ENCODE measurements around the gene CCP110. TPM values are rescaled to one million over a fixed set of nuclear protein-coding genes. Genes with fewer than 3 reads are reported as not detected.

The CCP110 gene
- total and polyA plus RNA-seq, 2 of the 13 experiments (the other 11 are each of a cell fraction or from before 2014, with no cell fraction given): 10.0 to 11.1 TPM

DNA sequence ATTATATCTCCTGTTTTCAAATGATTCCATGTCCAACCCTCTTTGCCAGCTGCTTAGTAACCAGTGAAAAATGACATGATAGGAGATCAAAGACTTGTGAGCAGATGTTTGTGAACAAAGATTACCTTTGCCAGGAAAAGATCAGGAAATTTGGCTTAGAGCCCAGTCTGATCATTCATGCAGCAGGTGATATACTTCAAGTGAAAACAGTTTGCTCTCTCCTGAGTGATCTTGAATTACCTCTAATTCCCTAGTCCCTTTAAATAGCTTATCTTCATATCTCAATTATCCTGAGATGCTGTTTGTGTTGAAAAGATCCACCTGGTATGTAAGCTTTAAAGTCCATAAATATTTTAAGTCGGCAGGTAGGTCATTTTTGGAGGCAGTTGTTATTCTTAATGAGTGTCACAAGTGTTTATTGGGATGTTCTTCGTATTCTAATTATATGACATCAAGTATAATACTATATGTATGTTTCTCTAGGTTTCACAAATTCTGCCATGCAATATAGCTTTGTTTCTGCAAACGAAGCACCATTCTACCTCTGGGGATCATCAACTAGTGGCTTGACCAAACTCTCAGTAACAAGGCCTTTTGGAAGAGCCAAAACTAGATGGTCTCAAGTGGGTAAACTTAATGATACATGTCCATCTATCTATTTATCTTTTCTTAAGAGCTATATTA, 18.5 kb downstream of the CCP110 start (continued):
- peak; percentile 60; the same call in 1 of the 2 replicates for TF ChIP-seq TP53 (CRISPR knock-in tag; conservative IDR thresholded peaks at IDR 0.05)
- peak; percentile 84; the same call in 1 of the 2 replicates for TF ChIP-seq ZKSCAN8 (CRISPR knock-in tag; IDR thresholded peaks at IDR 0.05; ENCODE audit: borderline replicate concordance)
- no peak for TF ChIP-seq ZNF781 (CRISPR knock-in tag; IDR thresholded peaks at IDR 0.05; ENCODE audit: borderline replicate concordance, not compliant biosample characterization)
- no peak for TF ChIP-seq KMT2A (CRISPR knock-in tag; IDR thresholded peaks at IDR 0.05)
- TF ChIP-seq ZNF737 (CRISPR knock-in tag; IDR thresholded peaks at IDR 0.05; ENCODE audit: borderline replicate concordance): no peak
- TF ChIP-seq ZNF292 (CRISPR knock-in tag; IDR thresholded peaks at IDR 0.05; ENCODE audit: borderline replicate concordance, low read depth): peak; percentile 82; the same call in 1 of the 2 replicates
- TF ChIP-seq SP2 (CRISPR knock-in tag; IDR thresholded peaks at IDR 0.05): no peak
- no peak for TF ChIP-seq ZNF550 (CRISPR knock-in tag; IDR thresholded peaks at IDR 0.05; ENCODE audit: borderline replicate concordance)
- TF ChIP-seq ZNF333 (CRISPR knock-in tag; IDR thresholded peaks at IDR 0.05; ENCODE audit: borderline replicate concordance): no peak
- TF ChIP-seq ZEB1 (IDR thresholded peaks at IDR 0.05; ENCODE audit: insufficient replicate concordance, low read depth): peak; percentile 63
- no peak for TF ChIP-seq FIP1L1 (IDR thresholded peaks at IDR 0.05; ENCODE audit: borderline replicate concordance, insufficient read depth, low read depth, low read length)
- TF ChIP-seq ZSCAN22 (CRISPR knock-in tag; IDR thresholded peaks at IDR 0.05): 0 out of 2 replicates have a peak, but pooled peaks have one; percentile 33
- TF ChIP-seq ZNF883 (CRISPR knock-in tag; IDR thresholded peaks at IDR 0.05; ENCODE audit: not compliant biosample characterization): no peak
- TF ChIP-seq, protein P1, sequence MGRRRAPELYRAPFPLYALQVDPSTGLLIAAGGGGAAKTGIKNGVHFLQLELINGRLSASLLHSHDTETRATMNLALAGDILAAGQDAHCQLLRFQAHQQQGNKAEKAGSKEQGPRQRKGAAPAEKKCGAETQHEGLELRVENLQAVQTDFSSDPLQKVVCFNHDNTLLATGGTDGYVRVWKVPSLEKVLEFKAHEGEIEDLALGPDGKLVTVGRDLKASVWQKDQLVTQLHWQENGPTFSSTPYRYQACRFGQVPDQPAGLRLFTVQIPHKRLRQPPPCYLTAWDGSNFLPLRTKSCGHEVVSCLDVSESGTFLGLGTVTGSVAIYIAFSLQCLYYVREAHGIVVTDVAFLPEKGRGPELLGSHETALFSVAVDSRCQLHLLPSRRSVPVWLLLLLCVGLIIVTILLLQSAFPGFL (CRISPR knock-in tag; IDR thresholded peaks at IDR 0.05): no peak
- no peak for TF ChIP-seq ZNF572 (CRISPR knock-in tag; IDR thresholded peaks at IDR 0.05)
- TF ChIP-seq, protein P2, sequence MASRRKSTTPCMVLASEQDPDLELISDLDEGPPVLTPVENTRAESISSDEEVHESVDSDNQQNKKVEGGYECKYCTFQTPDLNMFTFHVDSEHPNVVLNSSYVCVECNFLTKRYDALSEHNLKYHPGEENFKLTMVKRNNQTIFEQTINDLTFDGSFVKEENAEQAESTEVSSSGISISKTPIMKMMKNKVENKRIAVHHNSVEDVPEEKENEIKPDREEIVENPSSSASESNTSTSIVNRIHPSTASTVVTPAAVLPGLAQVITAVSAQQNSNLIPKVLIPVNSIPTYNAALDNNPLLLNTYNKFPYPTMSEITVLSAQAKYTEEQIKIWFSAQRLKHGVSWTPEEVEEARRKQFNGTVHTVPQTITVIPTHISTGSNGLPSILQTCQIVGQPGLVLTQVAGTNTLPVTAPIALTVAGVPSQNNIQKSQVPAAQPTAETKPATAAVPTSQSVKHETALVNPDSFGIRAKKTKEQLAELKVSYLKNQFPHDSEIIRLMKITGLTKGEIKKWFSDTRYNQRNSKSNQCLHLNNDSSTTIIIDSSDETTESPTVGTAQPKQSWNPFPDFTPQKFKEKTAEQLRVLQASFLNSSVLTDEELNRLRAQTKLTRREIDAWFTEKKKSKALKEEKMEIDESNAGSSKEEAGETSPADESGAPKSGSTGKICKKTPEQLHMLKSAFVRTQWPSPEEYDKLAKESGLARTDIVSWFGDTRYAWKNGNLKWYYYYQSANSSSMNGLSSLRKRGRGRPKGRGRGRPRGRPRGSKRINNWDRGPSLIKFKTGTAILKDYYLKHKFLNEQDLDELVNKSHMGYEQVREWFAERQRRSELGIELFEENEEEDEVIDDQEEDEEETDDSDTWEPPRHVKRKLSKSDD (CRISPR knock-in tag; IDR thresholded peaks at IDR 0.05; ENCODE audit: low read depth): no peak
- TF ChIP-seq ATF7-NPFF (CRISPR knock-in tag; IDR thresholded peaks at IDR 0.05; ENCODE audit: low read depth): peak; percentile 54; the same call in 1 of the 2 replicates
- no peak for TF ChIP-seq GPN1 (CRISPR knock-in tag; IDR thresholded peaks at IDR 0.05; ENCODE audit: borderline replicate concordance)
- TF ChIP-seq FOXA1 (IDR thresholded peaks at IDR 0.05): no peak
- peak; percentile 37; the same call in 1 of the 2 replicates for TF ChIP-seq FOXA1 (CRISPR knock-in tag; IDR thresholded peaks at IDR 0.05)
- TF ChIP-seq, protein P3, sequence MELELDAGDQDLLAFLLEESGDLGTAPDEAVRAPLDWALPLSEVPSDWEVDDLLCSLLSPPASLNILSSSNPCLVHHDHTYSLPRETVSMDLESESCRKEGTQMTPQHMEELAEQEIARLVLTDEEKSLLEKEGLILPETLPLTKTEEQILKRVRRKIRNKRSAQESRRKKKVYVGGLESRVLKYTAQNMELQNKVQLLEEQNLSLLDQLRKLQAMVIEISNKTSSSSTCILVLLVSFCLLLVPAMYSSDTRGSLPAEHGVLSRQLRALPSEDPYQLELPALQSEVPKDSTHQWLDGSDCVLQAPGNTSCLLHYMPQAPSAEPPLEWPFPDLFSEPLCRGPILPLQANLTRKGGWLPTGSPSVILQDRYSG (CRISPR knock-in tag; IDR thresholded peaks at IDR 0.05): no peak
- TF ChIP-seq MTF1 (CRISPR knock-in tag; IDR thresholded peaks at IDR 0.05): no peak
- TF ChIP-seq ATAD3A (CRISPR knock-in tag; IDR thresholded peaks at IDR 0.05): no peak
- TF ChIP-seq, protein P4, sequence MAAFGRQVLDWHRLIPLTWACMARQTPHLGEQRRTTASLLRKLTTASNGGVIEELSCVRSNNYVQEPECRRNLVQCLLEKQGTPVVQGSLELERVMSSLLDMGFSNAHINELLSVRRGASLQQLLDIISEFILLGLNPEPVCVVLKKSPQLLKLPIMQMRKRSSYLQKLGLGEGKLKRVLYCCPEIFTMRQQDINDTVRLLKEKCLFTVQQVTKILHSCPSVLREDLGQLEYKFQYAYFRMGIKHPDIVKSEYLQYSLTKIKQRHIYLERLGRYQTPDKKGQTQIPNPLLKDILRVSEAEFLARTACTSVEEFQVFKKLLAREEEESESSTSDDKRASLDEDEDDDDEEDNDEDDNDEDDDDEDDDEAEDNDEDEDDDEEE (CRISPR knock-in tag; IDR thresholded peaks at IDR 0.05): no peak
- TF ChIP-seq ZNF607 (CRISPR knock-in tag; IDR thresholded peaks at IDR 0.05; ENCODE audit: borderline replicate concordance): peak; percentile 79; the same call in 1 of the 2 replicates
